ENCODE data around the gene DIP2A. TPM values are rescaled to one million over a fixed set of nuclear protein-coding genes. Genes with fewer than 3 reads are reported as not detected.

DIP2A gene
- polyA plus RNA-seq, 1 donor (not counting 4 experiments of a cell fraction or from before 2014, with no cell fraction given): 41.6 TPM

DNA sequence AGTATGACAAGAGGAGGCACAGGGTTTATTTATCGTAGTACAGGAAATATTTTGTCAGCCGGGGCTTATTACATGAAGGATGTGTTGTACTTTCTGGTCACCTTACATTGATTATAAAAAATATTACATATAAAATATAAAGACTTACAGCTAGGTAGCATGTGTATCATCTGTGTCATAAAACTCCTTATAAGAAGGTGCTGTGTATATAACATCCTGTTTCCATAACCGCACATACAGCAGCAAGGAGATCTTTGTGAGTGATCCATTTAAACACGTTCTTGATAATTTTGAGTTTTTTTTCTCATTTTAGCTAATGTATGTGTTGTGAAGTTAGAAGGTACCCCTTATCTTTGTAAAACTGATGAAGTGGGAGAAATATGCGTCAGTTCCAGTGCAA is 86.1 kb downstream of the DIP2A start:
- no peak for DNase-seq (ENCODE audit: low read depth, low spot score)
- H3K4me3 ChIP-seq (ENCODE audit: control insufficient read depth in 2 of 3, extremely low read depth in 1 of 3, insufficient read depth in 2 of 3, low read depth in 1 of 3, low read length in 3 of 3): no peak overlapping the region
- dilution Hi-C loops (cut with MboI; ENCODE audit: extremely low pct_ligation_motif_present, low sequenced_read_pairs): no loop called here
- no peak overlapping the region for H3K27ac ChIP-seq (ENCODE audit: control insufficient read depth, insufficient read depth, low read length)
- peaks cover 11% of the 10 kb centered on the region for H3K4me1 ChIP-seq (ENCODE audit: control insufficient read depth, extremely low read depth, insufficient read depth, low read length)
- no peak for FAIRE-seq
- H3K9ac ChIP-seq (ENCODE audit: control insufficient read depth, extremely low read depth, insufficient read depth, low read length): no peak overlapping the region
- no peaks in the 10 kb centered on the region for H3K27me3 ChIP-seq (ENCODE audit: control insufficient read depth, extremely low read depth, insufficient read depth, low read length)
- H2AFZ ChIP-seq (ENCODE audit: control insufficient read depth, low read length): no peak overlapping the region
- H3K9me1 ChIP-seq (ENCODE audit: control insufficient read depth, extremely low read depth, insufficient read depth, low read length): no peaks in the 10 kb centered on the region
- H4K20me1 ChIP-seq (ENCODE audit: control insufficient read depth, extremely low read depth, insufficient read depth, low read length): no peaks in the 10 kb centered on the region
- no peaks in the 10 kb centered on the region for H3K9me3 ChIP-seq (ENCODE audit: control insufficient read depth, low read depth, low read length)
- H3K79me2 ChIP-seq (ENCODE audit: control insufficient read depth, insufficient read depth, low read length): no peaks in the 10 kb centered on the region
- no peak overlapping the region for H3K4me2 ChIP-seq (ENCODE audit: control insufficient read depth, extremely low read depth, insufficient read depth, low read depth, low read length)
- peaks cover 34 to 43% of the 10 kb centered on the region in 2 experiments for H3K36me3 ChIP-seq (ENCODE audit: control insufficient read depth in 2 of 2, extremely low read depth in 1 of 2, insufficient read depth in 2 of 2, low read length in 2 of 2)
- TF ChIP-seq EZH2 (IDR thresholded peaks at IDR 0.05; ENCODE audit: low read length): no peak
- TF ChIP-seq, protein P1, sequence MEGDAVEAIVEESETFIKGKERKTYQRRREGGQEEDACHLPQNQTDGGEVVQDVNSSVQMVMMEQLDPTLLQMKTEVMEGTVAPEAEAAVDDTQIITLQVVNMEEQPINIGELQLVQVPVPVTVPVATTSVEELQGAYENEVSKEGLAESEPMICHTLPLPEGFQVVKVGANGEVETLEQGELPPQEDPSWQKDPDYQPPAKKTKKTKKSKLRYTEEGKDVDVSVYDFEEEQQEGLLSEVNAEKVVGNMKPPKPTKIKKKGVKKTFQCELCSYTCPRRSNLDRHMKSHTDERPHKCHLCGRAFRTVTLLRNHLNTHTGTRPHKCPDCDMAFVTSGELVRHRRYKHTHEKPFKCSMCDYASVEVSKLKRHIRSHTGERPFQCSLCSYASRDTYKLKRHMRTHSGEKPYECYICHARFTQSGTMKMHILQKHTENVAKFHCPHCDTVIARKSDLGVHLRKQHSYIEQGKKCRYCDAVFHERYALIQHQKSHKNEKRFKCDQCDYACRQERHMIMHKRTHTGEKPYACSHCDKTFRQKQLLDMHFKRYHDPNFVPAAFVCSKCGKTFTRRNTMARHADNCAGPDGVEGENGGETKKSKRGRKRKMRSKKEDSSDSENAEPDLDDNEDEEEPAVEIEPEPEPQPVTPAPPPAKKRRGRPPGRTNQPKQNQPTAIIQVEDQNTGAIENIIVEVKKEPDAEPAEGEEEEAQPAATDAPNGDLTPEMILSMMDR (optimal IDR thresholded peaks at IDR 0.05 in 1 of 3, IDR thresholded peaks at IDR 0.05 in 1 of 3, conservative IDR thresholded peaks at IDR 0.05 in 1 of 3; ENCODE audit: extremely low read depth in 1 of 3, insufficient read depth in 2 of 3, low read length in 3 of 3): no peak

DNA sequence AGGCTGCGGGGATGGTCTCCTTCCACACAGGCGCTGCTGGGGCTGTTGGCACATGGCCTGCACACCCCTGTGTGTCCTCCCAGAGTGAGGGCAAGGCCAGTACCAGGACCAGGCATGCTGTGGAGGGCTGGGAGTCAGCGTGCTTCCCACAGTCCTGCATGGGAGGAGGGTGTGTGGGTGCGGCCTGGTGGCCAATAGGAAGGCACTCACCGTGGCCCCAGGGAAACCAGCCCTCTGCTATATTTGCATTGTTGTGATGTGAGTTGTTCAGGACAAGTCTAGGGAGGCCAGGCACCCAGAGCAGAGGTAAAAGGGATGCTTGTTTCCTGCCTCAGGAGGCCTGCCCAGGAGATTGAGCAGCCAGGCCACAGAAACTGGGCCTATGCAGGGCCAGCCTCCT is 86.7 kb downstream of the DIP2A start:
- dilution Hi-C loops (cut with MboI; ENCODE audit: extremely low pct_ligation_motif_present, low sequenced_read_pairs): no loop called here
- peak; percentile 30 for DNase-seq (ENCODE audit: low read depth, low spot score)
- H3K9me3 ChIP-seq (ENCODE audit: control insufficient read depth, low read depth, low read length): no peaks in the 10 kb centered on the region
- no peak overlapping the region for H3K9ac ChIP-seq (ENCODE audit: control insufficient read depth, extremely low read depth, insufficient read depth, low read length)
- no peaks in the 10 kb centered on the region for H3K9me1 ChIP-seq (ENCODE audit: control insufficient read depth, extremely low read depth, insufficient read depth, low read length)
- H3K4me2 ChIP-seq (ENCODE audit: control insufficient read depth, extremely low read depth, insufficient read depth, low read depth, low read length): no peak overlapping the region
- peaks cover 33 to 43% of the 10 kb centered on the region in 2 experiments for H3K36me3 ChIP-seq (ENCODE audit: control insufficient read depth in 2 of 2, extremely low read depth in 1 of 2, insufficient read depth in 2 of 2, low read length in 2 of 2)
- no peak for TF ChIP-seq EZH2 (IDR thresholded peaks at IDR 0.05; ENCODE audit: low read length)
- TF ChIP-seq, protein P1 (optimal IDR thresholded peaks at IDR 0.05 in 1 of 3, IDR thresholded peaks at IDR 0.05 in 1 of 3, conservative IDR thresholded peaks at IDR 0.05 in 1 of 3; ENCODE audit: extremely low read depth in 1 of 3, insufficient read depth in 2 of 3, low read length in 3 of 3): no peak
- no peaks in the 10 kb centered on the region for H3K79me2 ChIP-seq (ENCODE audit: control insufficient read depth, insufficient read depth, low read length)
- H4K20me1 ChIP-seq (ENCODE audit: control insufficient read depth, extremely low read depth, insufficient read depth, low read length): no peaks in the 10 kb centered on the region
- H3K27ac ChIP-seq (ENCODE audit: control insufficient read depth, insufficient read depth, low read length): peak overlapping the region; percentile 19
- H3K27me3 ChIP-seq (ENCODE audit: control insufficient read depth, extremely low read depth, insufficient read depth, low read length): no peaks in the 10 kb centered on the region
- peaks cover 11% of the 10 kb centered on the region for H3K4me1 ChIP-seq (ENCODE audit: control insufficient read depth, extremely low read depth, insufficient read depth, low read length)
- H2AFZ ChIP-seq (ENCODE audit: control insufficient read depth, low read length): no peak overlapping the region
- FAIRE-seq: peak; percentile 73
- no peak overlapping the region for H3K4me3 ChIP-seq (ENCODE audit: control insufficient read depth in 2 of 3, extremely low read depth in 1 of 3, insufficient read depth in 2 of 3, low read depth in 1 of 3, low read length in 3 of 3)

Measured in keratinocyte (primary cell).